ENCODE measurements around the gene NPDC1. TPM values are rescaled to one million over a fixed set of nuclear protein-coding genes. Genes with fewer than 3 reads are reported as not detected.

Gene NPDC1
- total RNA-seq, 2 experiments from 2014 or later: 15.3 to 16.0 TPM

- Mint-ChIP-seq H3K9me3 (no peaks in the 10 kb centered on the region), H3K4me1 (ENCODE audit: low read depth) (no peaks in the 10 kb centered on the region), H3K27ac (no peak overlapping the region), H3K27me3 (no peaks in the 10 kb centered on the region), H3K4me3 (no peak overlapping the region), H3K36me3 (ENCODE audit: low read depth) (peaks cover 10% of the 10 kb centered on the region)
- no peaks in the 10 kb centered on the region for H3K27me3 ChIP-seq (ENCODE audit: control insufficient read depth in 1 of 2, insufficient read depth in 2 of 2, low read length in 2 of 2)
- peaks cover 49% of the 10 kb centered on the region for H3K36me3 ChIP-seq (ENCODE audit: insufficient read depth, low read length)
- no peak overlapping the region for H3K4me3 ChIP-seq (ENCODE audit: low read length)
- H3K27ac ChIP-seq (ENCODE audit: low read depth in 1 of 2, low read length in 2 of 2): no peak overlapping the region
- ChIA-PET CTCF (no interaction called here), POLR2A (no interaction called here)
- no peaks in the 10 kb centered on the region for H3K4me1 ChIP-seq (ENCODE audit: insufficient read depth, low read length)
- TF ChIP-seq CTCF (IDR thresholded peaks at IDR 0.05): no peak
- intact Hi-C loops (cut with DNase I, micrococcal nuclease): no loop called here
- DNase-seq (no peak), ATAC-seq (ENCODE audit: poor library complexity) (no peak)
- H3K9me3 ChIP-seq (ENCODE audit: control insufficient read depth in 1 of 2, insufficient read depth in 1 of 2, low read length in 2 of 2): no peaks in the 10 kb centered on the region
Observed at GRCh38 chr9:137011907-137012675, 33.9 kb downstream of the NPDC1 start.

DNA sequence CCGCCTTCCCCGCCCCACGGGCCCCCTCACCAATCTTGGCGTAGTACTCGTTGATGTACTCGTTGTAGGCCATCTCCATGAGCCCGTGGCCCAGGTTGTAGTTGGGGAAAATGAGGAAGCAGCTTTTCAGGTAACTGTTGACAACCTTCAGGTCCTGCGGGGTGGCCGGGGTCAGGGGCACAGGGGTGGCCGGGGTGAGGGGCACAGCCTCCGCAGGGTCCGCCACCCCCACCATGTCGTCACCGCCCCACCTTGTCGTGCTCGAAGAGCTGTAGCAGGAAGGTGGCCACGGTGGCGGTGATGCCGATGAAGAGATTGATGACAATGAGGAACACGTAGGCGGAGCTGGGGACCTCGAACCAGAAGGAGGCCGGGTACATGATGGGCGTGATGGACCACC lies 34.8 kb downstream of the NPDC1 start:
- H3K36me3 Mint-ChIP-seq (ENCODE audit: low read depth): peaks cover 5% of the 10 kb centered on the region
- H3K27ac ChIP-seq (ENCODE audit: low read depth in 1 of 2, low read length in 2 of 2): no peak overlapping the region
- intact Hi-C loops (cut with DNase I, micrococcal nuclease): no loop called here
- H3K36me3 ChIP-seq (ENCODE audit: insufficient read depth, low read length): peaks cover 44% of the 10 kb centered on the region
- TF ChIP-seq CTCF (IDR thresholded peaks at IDR 0.05): no peak
- H3K4me1 ChIP-seq (ENCODE audit: insufficient read depth, low read length): no peaks in the 10 kb centered on the region
- DNase-seq: no peak
- H3K9me3 Mint-ChIP-seq: no peaks in the 10 kb centered on the region
- H3K27me3 ChIP-seq (ENCODE audit: control insufficient read depth in 1 of 2, insufficient read depth in 2 of 2, low read length in 2 of 2): no peaks in the 10 kb centered on the region
- ATAC-seq (ENCODE audit: poor library complexity): no peak
- no peak overlapping the region for H3K27ac Mint-ChIP-seq
- CTCF ChIA-PET: interaction anchor here (0.5 kb wide), 1 partner anchor 10 kb away, joined by 3 read pairs; no protein-coding TSS in a partner anchor
- H3K4me1 Mint-ChIP-seq (ENCODE audit: low read depth): no peaks in the 10 kb centered on the region
- no peaks in the 10 kb centered on the region for H3K9me3 ChIP-seq (ENCODE audit: control insufficient read depth in 1 of 2, insufficient read depth in 1 of 2, low read length in 2 of 2)
- no peak overlapping the region for H3K4me3 Mint-ChIP-seq
- no peak overlapping the region for H3K4me3 ChIP-seq (ENCODE audit: low read length)
- H3K27me3 Mint-ChIP-seq: no peaks in the 10 kb centered on the region
- POLR2A ChIA-PET: no interaction called here

DNA sequence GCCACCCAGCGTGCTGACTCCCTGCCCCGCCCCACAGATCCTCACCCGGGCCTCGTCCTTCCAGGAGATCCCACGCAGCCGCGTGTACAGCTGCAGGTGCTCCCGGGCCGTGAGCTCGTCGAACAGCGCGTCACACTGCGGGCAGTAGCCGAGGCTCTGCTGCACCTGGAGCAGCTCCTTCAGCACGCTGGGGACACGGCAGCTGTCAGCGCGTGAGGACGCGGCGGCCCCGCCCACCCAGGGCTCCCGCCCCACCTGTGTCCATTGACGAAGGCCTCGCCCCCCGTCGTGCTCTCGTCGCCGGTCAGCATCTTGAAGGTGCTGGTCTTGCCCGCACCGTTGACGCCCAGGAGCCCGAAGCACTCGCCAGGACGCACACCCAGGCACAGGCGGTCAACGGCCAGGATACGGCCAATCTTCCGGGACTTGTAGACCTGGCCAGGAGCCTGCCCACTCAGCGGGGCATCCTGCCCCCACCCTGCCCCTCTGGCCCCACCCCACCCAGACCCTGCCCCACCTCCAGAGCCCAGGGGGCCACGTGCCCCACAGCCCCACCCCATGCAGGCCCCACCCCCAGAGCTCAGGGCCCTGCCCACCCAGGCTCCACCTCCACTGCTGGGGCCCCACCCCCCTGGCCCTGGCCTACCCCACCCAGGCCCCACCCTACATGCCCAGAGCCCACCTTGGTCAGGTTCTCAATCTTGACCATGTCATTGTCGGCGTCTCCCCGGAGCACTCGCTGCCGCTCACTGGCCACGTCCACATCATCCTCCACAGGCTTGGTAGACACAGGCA lies 35.8 kb downstream of the NPDC1 start:
- TF ChIP-seq CTCF (IDR thresholded peaks at IDR 0.05): no peak
- no peaks in the 10 kb centered on the region for H3K4me1 ChIP-seq (ENCODE audit: insufficient read depth, low read length)
- H3K27ac ChIP-seq (ENCODE audit: low read depth in 1 of 2, low read length in 2 of 2): no peak overlapping the region
- H3K4me3 ChIP-seq (ENCODE audit: low read length): no peak overlapping the region
- Mint-ChIP-seq H3K27me3 (no peaks in the 10 kb centered on the region), H3K27ac (no peak overlapping the region), H3K9me3 (no peaks in the 10 kb centered on the region), H3K4me1 (ENCODE audit: low read depth) (no peaks in the 10 kb centered on the region), H3K36me3 (ENCODE audit: low read depth) (peaks cover 5% of the 10 kb centered on the region), H3K4me3 (no peak overlapping the region)
- no peaks in the 10 kb centered on the region for H3K27me3 ChIP-seq (ENCODE audit: control insufficient read depth in 1 of 2, insufficient read depth in 2 of 2, low read length in 2 of 2)
- CTCF ChIA-PET: no interaction called here
- intact Hi-C loops (cut with DNase I, micrococcal nuclease): no loop called here
- ATAC-seq (ENCODE audit: poor library complexity) (no peak), DNase-seq (no peak)
- POLR2A ChIA-PET: no interaction called here
- H3K9me3 ChIP-seq (ENCODE audit: control insufficient read depth in 1 of 2, insufficient read depth in 1 of 2, low read length in 2 of 2): no peaks in the 10 kb centered on the region
- H3K36me3 ChIP-seq (ENCODE audit: insufficient read depth, low read length): peaks cover 39% of the 10 kb centered on the region
